DMS 273 (cell line): ENCODE data around the gene EID3.
A peak's percentile ranks its signal among the peaks of the same experiment; 100 is the strongest.

Experiments
- DNase-seq: peaks from one replicate; lab custom pipeline; 2025; ENCODE audit not compliant: unreplicated experiment; lab: John Stamatoyannopoulos, UW

The EID3 gene

GRCh38 chr12:104333692-104334255 lies 30.2 kb downstream of the EID3 start:
- no peak for DNase-seq

GRCh38 chr12:104334581-104334980 lies 31.0 kb downstream of the EID3 start:
- peak; percentile 50 for DNase-seq

- no peak for DNase-seq
These were observed 32.6 kb downstream of the EID3 start for GRCh38 chr12:104336115-104336514.

- no peak for DNase-seq
These were observed 33.6 kb downstream of the EID3 start for GRCh38 chr12:104337030-104337558.

- DNase-seq = no peak
These were observed 36.1 kb downstream of the EID3 start for GRCh38 chr12:104339663-104340062.

GRCh38 chr12:104340177-104340576 lies 36.6 kb downstream of the EID3 start:
- DNase-seq = no peak

- DNase-seq = no peak
These were observed 37.5 kb downstream of the EID3 start for GRCh38 chr12:104340925-104341611.

- DNase-seq = no peak
These were observed 38.6 kb downstream of the EID3 start for GRCh38 chr12:104342147-104342546.

- no peak for DNase-seq
These were observed 39.2 kb downstream of the EID3 start for GRCh38 chr12:104342635-104343249.

- no peak for DNase-seq
These were observed 41.1 kb downstream of the EID3 start for GRCh38 chr12:104344682-104345081.

GRCh38 chr12:104345234-104346066 lies 41.9 kb downstream of the EID3 start:
- DNase-seq = no peak

- no peak for DNase-seq
These were observed 44.0 kb downstream of the EID3 start for GRCh38 chr12:104347374-104348075.

GRCh38 chr12:104348283-104348993 lies 44.9 kb downstream of the EID3 start:
- no peak for DNase-seq

GRCh38 chr12:104348994-104349494 lies 45.5 kb downstream of the EID3 start:
- no peak for DNase-seq

GRCh38 chr12:104350211-104351056 lies 46.9 kb downstream of the EID3 start:
- DNase-seq = no peak

GRCh38 chr12:104351057-104351983 lies 47.8 kb downstream of the EID3 start:
- no peak for DNase-seq

GRCh38 chr12:104352106-104352713 lies 48.7 kb downstream of the EID3 start:
- DNase-seq = no peak
